Endodermal cell (in vitro differentiated cells): ENCODE results near the gene IQGAP2. TPM values are rescaled to one million over a fixed set of nuclear protein-coding genes. Genes with fewer than 3 reads are reported as not detected.

ENCODE experiments used
- DNase-seq: peaks from one replicate; pipeline ENCODE4 v3.0.0-alpha.2; 2017
- H3K27ac ChIP-seq: 2 replicates; pipeline ENCODE4 v1.5.1; 2013; ENCODE audit warnings: mild to moderate bottlenecking, low read depth, low read length, moderate library complexity
- H3K27me3 ChIP-seq: 2 replicates; pipeline ENCODE4 v1.6.1; 2013; ENCODE audit warnings: mild to moderate bottlenecking, low read length, moderate library complexity; ENCODE audit not compliant: insufficient read depth, control insufficient read depth, poor library complexity, severe bottlenecking
- H3K36me3 ChIP-seq: 2 replicates; pipeline ENCODE4 v1.7.0; 2013; ENCODE audit warnings: mild to moderate bottlenecking, low read length, moderate library complexity; ENCODE audit not compliant: control insufficient read depth, insufficient read depth
- H3K4me1 ChIP-seq: one replicate; pipeline ENCODE4 v1.7.0; 2013; ENCODE audit warnings: low read length; ENCODE audit not compliant: control insufficient read depth, insufficient read depth
- H3K4me3 ChIP-seq: 2 replicates; pipeline ENCODE4 v1.5.1; 2013; ENCODE audit warnings: mild to moderate bottlenecking, low read length, moderate library complexity
- H3K9ac ChIP-seq: 2 replicates; pipeline ENCODE4 v1.6.1; 2013; ENCODE audit warnings: mild to moderate bottlenecking, low read length, moderate library complexity; ENCODE audit not compliant: poor library complexity, severe bottlenecking; ENCODE audit errors: extremely low read depth
- H3K9me3 ChIP-seq: 2 replicates; pipeline ENCODE4 v1.6.1; 2013; ENCODE audit warnings: mild to moderate bottlenecking, low read length, moderate library complexity; ENCODE audit not compliant: control insufficient read depth
- H3K27ac Mint-ChIP-seq: 2 replicates; pipeline ENCODE4 v1.8.0; 2020; ENCODE audit warnings: mixed read lengths
- H3K27me3 Mint-ChIP-seq: 2 replicates; pipeline ENCODE4 v1.8.0; 2021; ENCODE audit warnings: mild to moderate bottlenecking, mixed read lengths; ENCODE audit not compliant: insufficient read depth
- H3K36me3 Mint-ChIP-seq: 2 replicates; pipeline ENCODE4 v1.8.0; 2020; ENCODE audit warnings: low read depth, mixed read lengths
- H3K4me1 Mint-ChIP-seq: 2 replicates; pipeline ENCODE4 v1.8.0; 2020; ENCODE audit warnings: mixed read lengths
- H3K4me3 Mint-ChIP-seq: 2 replicates; pipeline ENCODE4 v1.8.0; 2020; ENCODE audit warnings: mild to moderate bottlenecking, moderate library complexity, mixed read lengths
- H3K9me3 Mint-ChIP-seq: 2 replicates; pipeline ENCODE4 v1.8.0; 2020; ENCODE audit warnings: mild to moderate bottlenecking, mixed read lengths
- CTCF ChIP-seq: fragments of 200-600 bp; sonication (generic); conservative IDR thresholded peaks from 2 replicates; pipeline ENCODE4 v1.5.0; 2021; ENCODE audit warnings: antibody characterized with exemption, mild to moderate bottlenecking
- WGBS, 2 experiments: methylation state at CpG; one replicate each; pipeline versions ENCODE4 v1.1.5 to v1.1.7; 2013; ENCODE audit warnings: missing lambda C conversion rate in 2 of 2, mixed read lengths in 1 of 2; ENCODE audit not compliant: insufficient coverage in 1 of 2, insufficient read length in 1 of 2; 5-methylcytosine and 5-hydroxymethylcytosine counted together
- total RNA-seq, 2 donors: library from RNA; stranded (reverse); fragmentation: NEBNext Ultra II Directional in 1 of 2; extraction: Animal tissue kit (Norgen Biotek cat#: 25700) in 1 of 2; gene quantifications; 2 replicates in 1 of 2; 3 replicates in 1 of 2; pipeline ENCODE4 v1.2.1, GENCODE V29; 2021

IQGAP2 gene
- total RNA-seq, 2 donors from 2014 or later = 8.3 to 19.4 TPM

GRCh38 chr5:76723906-76724305, 320.8 kb downstream of the IQGAP2 start:
- Mint-ChIP-seq H3K27me3 (no peaks in the 10 kb centered on the region), H3K4me1 (no peaks in the 10 kb centered on the region), H3K9me3 (peaks cover 9% of the 10 kb centered on the region), H3K36me3 (peaks cover 12% of the 10 kb centered on the region), H3K27ac (no peak overlapping the region), H3K4me3 (no peak overlapping the region)
- no peaks in the 10 kb centered on the region for H3K4me1 ChIP-seq
- no peak overlapping the region for H3K27ac ChIP-seq
- no peak overlapping the region for H3K4me3 ChIP-seq
- WGBS, 2 experiments = 88% methylated on average over 1 of the region's 1 CpG; no CpG with 5 or more reads in 1 of the 2 experiments
- H3K36me3 ChIP-seq = peaks cover 10% of the 10 kb centered on the region
- TF ChIP-seq CTCF = no peak
- H3K27me3 ChIP-seq = no peaks in the 10 kb centered on the region
- H3K9me3 ChIP-seq = peaks cover 19% of the 10 kb centered on the region
- DNase-seq = no peak
- no peak overlapping the region for H3K9ac ChIP-seq

DNA sequence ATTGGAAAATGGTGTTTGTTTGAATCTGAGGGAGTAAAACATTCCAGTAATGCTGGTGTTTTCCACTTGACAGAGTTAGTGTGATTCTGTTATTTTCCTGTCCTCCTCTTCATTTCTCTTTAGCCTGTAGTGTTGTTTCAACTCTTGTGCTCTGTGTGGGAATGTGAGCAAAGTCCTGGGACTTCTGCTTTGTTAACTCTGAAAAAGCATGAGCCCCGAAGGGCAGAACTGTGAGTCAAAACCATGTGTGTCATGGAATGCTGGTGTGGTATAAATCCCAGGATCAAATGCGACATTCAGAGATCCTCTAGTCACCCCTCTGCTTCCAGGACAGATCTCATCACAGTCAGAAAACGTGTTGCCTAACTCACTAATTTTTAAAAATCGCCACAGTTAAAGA, 321.8 kb downstream of the IQGAP2 start:
- 90 to 91% methylated on average over 4 of the region's 4 CpGs for WGBS, 2 experiments
- Mint-ChIP-seq H3K4me1 (no peaks in the 10 kb centered on the region), H3K27me3 (no peaks in the 10 kb centered on the region), H3K27ac (no peak overlapping the region), H3K9me3 (peaks cover 19% of the 10 kb centered on the region), H3K4me3 (no peak overlapping the region), H3K36me3 (peaks cover 20% of the 10 kb centered on the region)
- Histone ChIP-seq H3K27ac (no peak overlapping the region), H3K36me3 (peaks cover 19% of the 10 kb centered on the region), H3K9ac (no peak overlapping the region), H3K4me1 (no peaks in the 10 kb centered on the region), H3K4me3 (no peak overlapping the region), H3K9me3 (peaks cover 28% of the 10 kb centered on the region), H3K27me3 (no peaks in the 10 kb centered on the region)
- DNase-seq = no peak
- no peak for TF ChIP-seq CTCF

DNA sequence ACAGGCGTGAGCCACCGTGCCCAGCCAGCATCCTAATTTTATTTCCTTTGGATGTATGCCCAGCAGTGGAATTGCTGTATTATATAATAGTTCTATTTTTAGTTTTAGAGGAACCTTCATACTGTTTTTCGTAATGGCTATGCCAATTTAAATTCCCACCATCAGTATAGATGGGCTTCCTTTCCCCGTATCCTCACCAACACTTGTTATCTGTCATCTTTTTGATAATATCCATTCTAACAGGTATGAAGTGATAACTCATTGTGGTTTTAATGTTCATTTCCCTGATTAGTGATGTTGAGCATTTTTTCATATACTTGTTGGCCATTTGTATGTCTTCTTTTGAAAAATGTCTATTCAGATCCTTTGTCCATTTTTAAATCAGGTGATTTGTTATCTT, 325.9 kb downstream of the IQGAP2 start:
- Mint-ChIP-seq H3K4me3 (no peak overlapping the region), H3K36me3 (peaks cover 41% of the 10 kb centered on the region), H3K27me3 (no peaks in the 10 kb centered on the region), H3K27ac (no peak overlapping the region), H3K9me3 (peaks cover 27% of the 10 kb centered on the region), H3K4me1 (no peaks in the 10 kb centered on the region)
- peak overlapping the region; percentile 22 for H3K4me3 ChIP-seq
- no peaks in the 10 kb centered on the region for H3K4me1 ChIP-seq
- DNase-seq = no peak
- no peak overlapping the region for H3K27ac ChIP-seq
- peaks cover 39% of the 10 kb centered on the region for H3K9me3 ChIP-seq
- TF ChIP-seq CTCF = no peak
- no peak overlapping the region for H3K9ac ChIP-seq
- H3K36me3 ChIP-seq = peaks cover 33% of the 10 kb centered on the region
- 97% methylated on average over 3 of the region's 4 CpGs; no CpG with 5 or more reads in 1 of the 2 experiments for WGBS, 2 experiments
- no peaks in the 10 kb centered on the region for H3K27me3 ChIP-seq
